ENCODE data around the gene METTL22. TPM values are rescaled to one million over a fixed set of nuclear protein-coding genes. Genes with fewer than 3 reads are reported as not detected.

Gene METTL22
- total and polyA plus RNA-seq, 10 donors, result 14.8 to 58.8 (median 41.8) TPM

- 73 to 78% (median 76%) methylated on average over 9 to 11 of the region's 11 CpGs for WGBS, 5 donors
- DNase-seq, result no peak
- no peaks in the 10 kb centered on the region for H3K27me3 ChIP-seq (replicated peaks in 1 of 7)
- H3K27ac ChIP-seq, result no peak overlapping the region
- intact Hi-C loops (cut with DNase I; ENCODE audit: low total_unique reads), result no loop called here
- H3K9me3 ChIP-seq, result peaks cover 0 to 28% (median 10%) of the 10 kb centered on the region in 8 donors
- no peak overlapping the region for H3K4me3 ChIP-seq
- TF ChIP-seq CTCF (IDR thresholded peaks at IDR 0.05 in 8 of 11, conservative IDR thresholded peaks at IDR 0.05 in 3 of 11) (no peak), POLR2A (IDR thresholded peaks at IDR 0.05) (no peak), POLR2AphosphoS5 (IDR thresholded peaks at IDR 0.05) (no peak)
- H3K4me1 ChIP-seq, result no peaks in the 10 kb centered on the region
- no peaks in the 10 kb centered on the region for H3K36me3 ChIP-seq
Measured at GRCh38 chr16:8600144-8600775, 21.2 kb upstream of the METTL22 start.

GRCh38 chr16:8605554-8605953 lies 15.9 kb upstream of the METTL22 start:
- no peak overlapping the region for H3K4me3 ChIP-seq
- H3K36me3 ChIP-seq, result no peaks in the 10 kb centered on the region
- peaks cover 0 to 8% (median 0%) of the 10 kb centered on the region in 8 donors for H3K9me3 ChIP-seq
- no peak overlapping the region for H3K27ac ChIP-seq
- no peak for DNase-seq
- intact Hi-C loops (cut with DNase I; ENCODE audit: low total_unique reads), result no loop called here
- TF ChIP-seq POLR2A (IDR thresholded peaks at IDR 0.05) (no peak), CTCF (IDR thresholded peaks at IDR 0.05 in 8 of 11, conservative IDR thresholded peaks at IDR 0.05 in 3 of 11) (no peak), POLR2AphosphoS5 (IDR thresholded peaks at IDR 0.05) (no peak)
- H3K4me1 ChIP-seq, result no peaks in the 10 kb centered on the region
- H3K27me3 ChIP-seq (replicated peaks in 1 of 7), result peaks cover 0 to 20% (median 0%) of the 10 kb centered on the region in 7 donors

GRCh38 chr16:8607214-8607613 lies 14.3 kb upstream of the METTL22 start:
- Histone ChIP-seq H3K9me3 (no peaks in the 10 kb centered on the region), H3K4me3 (no peak overlapping the region), H3K27ac (no peak overlapping the region), H3K27me3 (replicated peaks in 1 of 7) (peaks cover 0 to 20% (median 0%) of the 10 kb centered on the region in 7 donors), H3K36me3 (no peaks in the 10 kb centered on the region), H3K4me1 (no peaks in the 10 kb centered on the region)
- WGBS, 5 donors, result 72 to 79% (median 78%) methylated on average over 9 of the region's 9 CpGs
- DNase-seq, result no peak
- intact Hi-C loops (cut with DNase I; ENCODE audit: low total_unique reads), result no loop called here
- TF ChIP-seq POLR2AphosphoS5 (IDR thresholded peaks at IDR 0.05) (no peak), CTCF (IDR thresholded peaks at IDR 0.05 in 8 of 11, conservative IDR thresholded peaks at IDR 0.05 in 3 of 11) (no peak), POLR2A (IDR thresholded peaks at IDR 0.05) (no peak)

- no peaks in the 10 kb centered on the region for H3K36me3 ChIP-seq
- H3K27me3 ChIP-seq (replicated peaks in 1 of 7), result peaks cover 0 to 31% (median 0%) of the 10 kb centered on the region in 7 donors
- intact Hi-C loops (cut with DNase I; ENCODE audit: low total_unique reads), result no loop called here
- DNase-seq, result no peak
- no peak overlapping the region for H3K4me3 ChIP-seq
- no peak for TF ChIP-seq POLR2A (IDR thresholded peaks at IDR 0.05)
- no peak for TF ChIP-seq CTCF (IDR thresholded peaks at IDR 0.05 in 8 of 11, conservative IDR thresholded peaks at IDR 0.05 in 3 of 11)
- no peak for TF ChIP-seq POLR2AphosphoS5 (IDR thresholded peaks at IDR 0.05)
- WGBS, 5 donors, result 71 to 83% (median 76%) methylated on average over 4 of the region's 4 CpGs
- no peak overlapping the region for H3K27ac ChIP-seq
- H3K9me3 ChIP-seq, result no peaks in the 10 kb centered on the region
- H3K4me1 ChIP-seq, result no peaks in the 10 kb centered on the region
Measured at GRCh38 chr16:8611122-8611521, 10.4 kb upstream of the METTL22 start.
